ENCODE data around the gene JMJD8.

The JMJD8 gene, protein sequence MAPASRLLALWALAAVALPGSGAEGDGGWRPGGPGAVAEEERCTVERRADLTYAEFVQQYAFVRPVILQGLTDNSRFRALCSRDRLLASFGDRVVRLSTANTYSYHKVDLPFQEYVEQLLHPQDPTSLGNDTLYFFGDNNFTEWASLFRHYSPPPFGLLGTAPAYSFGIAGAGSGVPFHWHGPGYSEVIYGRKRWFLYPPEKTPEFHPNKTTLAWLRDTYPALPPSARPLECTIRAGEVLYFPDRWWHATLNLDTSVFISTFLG
- total RNA-seq, result 30.9 to 56.8 reads per million in 2 donors

DNA sequence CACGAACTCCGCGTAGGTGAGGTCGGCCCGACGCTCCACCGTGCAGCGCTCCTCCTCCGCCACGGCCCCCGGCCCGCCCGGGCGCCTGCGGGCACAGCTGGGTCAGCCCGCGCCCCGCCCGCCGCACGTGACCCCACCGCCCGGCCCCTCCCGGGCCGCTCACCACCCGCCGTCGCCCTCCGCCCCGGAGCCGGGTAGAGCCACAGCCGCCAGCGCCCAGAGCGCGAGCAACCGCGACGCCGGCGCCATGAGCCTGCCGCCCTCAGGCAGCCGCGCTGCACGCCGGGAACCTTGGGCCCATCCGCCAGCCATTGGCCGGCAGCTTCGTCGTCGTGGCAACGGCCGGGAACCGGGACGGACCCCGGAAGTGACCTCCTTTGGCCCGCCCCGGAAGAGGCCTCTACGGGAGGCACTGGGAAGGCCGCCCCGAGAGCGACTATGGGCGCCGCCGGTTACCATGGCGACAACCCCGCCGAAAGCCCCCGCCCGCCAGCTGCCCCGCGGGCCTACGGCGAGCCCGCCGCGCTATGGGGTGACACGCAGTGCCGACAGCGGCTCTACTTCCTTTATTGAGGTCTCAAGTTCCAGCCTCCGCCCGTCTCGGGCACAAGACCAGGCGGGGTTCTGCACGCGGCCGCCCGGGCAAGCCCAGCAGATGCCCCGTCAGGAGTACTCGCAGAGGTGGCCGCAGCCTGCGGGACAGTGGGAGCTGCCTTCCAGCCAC lies at the start of gene JMJD8:
TSS of gene JMJD8 (minus strand) at position 264 of the 724 bp plus-strand sequence. CDS start at position 249, 15 bp downstream.
- peak; percentile 94 for DNase-seq

GRCh38 chr16:733382-734207 lies 49.5 kb upstream of the JMJD8 start:
- peak; percentile 36 for DNase-seq

GRCh38 chr16:732936-733335 lies 48.8 kb upstream of the JMJD8 start:
- no peak for DNase-seq

DNA sequence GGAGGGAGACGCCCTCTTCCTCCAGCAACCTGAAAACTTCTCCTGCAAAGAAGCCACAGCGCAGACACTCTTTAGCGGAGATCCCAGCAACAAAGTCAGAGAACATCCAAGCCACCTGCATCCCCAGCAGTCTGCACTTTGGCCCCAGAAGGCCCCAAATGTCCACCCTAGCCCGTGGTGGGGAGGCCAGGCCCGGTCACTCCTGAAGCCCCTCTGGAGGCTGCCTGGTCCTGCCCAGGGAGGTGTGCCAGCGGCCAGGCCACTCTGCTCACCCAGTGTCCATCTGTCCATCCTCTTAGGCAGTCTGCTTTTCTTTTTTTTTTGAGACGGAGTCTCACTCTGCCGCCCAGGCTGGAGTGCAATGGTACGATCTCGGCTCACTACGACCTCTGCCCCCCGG lies 48.2 kb upstream of the JMJD8 start:
- DNase-seq, result no peak

DNA sequence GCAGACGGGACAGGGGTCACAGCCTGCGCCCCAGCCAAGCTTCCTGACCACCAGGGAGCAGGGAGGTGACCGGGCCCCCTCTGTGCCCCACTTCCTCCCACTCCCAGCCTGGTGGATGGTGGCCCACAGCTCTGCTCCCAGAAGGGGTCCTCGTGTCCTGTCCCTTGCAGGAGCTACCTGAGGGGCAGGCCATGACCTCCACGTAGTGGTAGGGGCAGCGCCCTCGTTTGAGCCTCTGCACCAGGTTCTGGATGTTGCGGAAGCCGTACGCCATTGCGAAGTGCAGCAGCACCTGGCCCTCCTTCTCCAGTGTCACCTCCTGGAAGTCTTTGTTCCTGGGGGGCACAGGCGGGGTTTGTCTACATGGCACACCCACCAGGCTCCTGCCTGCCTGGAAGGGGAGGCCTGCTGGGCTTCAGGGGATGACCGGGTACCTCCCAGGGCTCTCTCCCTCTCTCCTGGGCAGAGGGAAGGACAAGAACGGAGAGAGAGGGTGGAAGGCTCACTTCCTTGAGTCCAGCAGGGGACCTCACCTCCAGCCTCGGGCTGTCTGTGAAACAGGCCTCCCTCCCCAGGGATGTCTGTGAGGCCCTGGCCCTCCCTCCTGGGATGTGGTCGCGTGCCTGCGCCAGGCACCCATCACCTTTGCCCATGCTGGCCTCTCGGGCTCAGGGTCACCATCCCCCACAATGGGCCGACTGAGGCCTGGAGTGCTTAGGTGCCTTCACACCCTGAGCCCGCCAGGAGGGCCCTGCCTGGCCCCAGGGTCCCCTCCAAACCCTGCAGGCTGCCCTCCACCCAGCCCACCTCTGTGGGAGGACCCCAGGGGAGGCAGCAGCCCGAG lies 46.8 kb upstream of the JMJD8 start:
- no peak for DNase-seq

DNA sequence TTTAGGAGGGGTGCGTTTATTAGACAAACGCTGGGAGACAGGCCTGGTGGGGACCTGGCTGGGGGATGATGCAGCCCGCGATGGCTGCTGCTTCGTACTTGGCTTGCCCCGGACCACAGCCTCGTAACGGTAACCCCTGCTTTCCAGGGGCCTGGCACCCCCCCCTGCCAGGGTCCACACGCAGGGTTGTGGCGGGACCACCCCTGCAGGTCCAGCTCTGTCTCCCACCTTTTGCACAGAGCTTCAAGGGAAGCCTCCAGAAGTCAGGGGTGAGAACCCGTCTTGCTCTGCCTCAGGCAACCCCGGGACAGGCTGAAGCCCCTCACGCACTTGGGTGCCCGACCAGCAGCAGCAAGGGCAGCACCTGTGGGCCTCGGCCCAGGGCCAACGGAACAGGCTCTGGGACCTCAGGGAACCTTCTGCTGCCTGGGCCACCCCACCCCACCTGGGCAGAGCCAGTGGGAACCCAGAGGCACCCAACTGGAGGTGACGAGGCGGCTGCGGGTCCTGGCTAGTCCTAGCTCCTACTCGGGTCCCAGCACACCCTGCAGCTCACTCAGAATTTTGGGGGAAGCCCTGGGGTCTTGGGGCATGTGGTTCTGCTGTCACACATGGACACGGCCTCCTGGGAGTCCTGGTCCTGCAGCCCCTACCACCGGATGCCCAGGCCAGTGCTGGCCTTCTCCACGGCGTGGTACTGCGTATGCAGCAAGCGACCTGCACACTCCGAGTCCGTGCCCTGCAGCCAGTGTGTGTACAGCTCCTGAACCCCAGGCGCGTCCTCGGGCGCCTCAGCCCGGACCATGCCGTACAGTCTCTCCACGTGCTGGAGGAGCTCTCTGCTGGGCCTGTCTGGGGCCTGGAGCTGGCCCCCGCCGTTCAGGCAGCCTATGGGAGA lies 45.9 kb upstream of the JMJD8 start:
- DNase-seq, result no peak

DNA sequence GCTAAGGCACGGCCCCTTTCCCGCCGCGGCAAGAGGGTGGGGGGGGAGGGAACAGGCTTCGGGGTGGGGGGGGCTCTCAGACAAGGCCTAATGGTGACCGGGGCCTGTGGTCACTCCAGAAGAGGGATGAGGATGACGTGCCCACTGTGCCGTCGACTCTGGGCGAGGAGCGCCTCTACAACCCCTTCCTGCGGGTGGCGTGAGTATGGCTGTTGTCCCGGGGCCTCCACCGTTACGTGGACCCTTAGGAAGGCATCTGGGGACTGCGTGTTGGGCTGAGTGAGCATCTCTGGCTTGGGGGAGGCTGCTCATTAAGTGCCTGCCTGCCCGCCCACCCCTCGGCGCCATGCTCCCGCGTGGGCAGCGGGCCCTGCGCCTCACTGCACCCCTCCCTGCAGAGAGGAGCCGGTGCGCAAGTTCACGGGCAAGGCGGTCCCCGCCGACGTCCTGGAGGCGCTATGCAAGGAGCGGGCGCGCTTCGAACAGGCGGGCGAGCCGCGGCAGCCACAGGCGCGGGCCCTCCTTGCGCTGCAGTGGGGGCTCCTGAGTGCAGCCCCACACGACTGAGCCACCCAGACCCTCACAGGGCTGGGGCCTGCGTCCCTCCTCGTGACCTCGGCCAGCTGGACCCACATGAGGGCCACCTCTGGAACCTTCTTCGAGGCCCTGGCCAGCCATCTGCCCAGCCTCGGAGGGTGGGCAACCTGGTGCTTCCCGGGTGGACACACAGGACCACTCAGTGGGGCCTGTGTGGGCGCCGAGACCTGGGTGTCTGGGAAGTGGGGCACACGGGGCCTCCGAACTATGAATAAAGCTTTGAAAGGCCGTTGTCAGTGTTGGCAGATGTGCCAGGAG lies 45.0 kb upstream of the JMJD8 start:
- no peak for DNase-seq

DNA sequence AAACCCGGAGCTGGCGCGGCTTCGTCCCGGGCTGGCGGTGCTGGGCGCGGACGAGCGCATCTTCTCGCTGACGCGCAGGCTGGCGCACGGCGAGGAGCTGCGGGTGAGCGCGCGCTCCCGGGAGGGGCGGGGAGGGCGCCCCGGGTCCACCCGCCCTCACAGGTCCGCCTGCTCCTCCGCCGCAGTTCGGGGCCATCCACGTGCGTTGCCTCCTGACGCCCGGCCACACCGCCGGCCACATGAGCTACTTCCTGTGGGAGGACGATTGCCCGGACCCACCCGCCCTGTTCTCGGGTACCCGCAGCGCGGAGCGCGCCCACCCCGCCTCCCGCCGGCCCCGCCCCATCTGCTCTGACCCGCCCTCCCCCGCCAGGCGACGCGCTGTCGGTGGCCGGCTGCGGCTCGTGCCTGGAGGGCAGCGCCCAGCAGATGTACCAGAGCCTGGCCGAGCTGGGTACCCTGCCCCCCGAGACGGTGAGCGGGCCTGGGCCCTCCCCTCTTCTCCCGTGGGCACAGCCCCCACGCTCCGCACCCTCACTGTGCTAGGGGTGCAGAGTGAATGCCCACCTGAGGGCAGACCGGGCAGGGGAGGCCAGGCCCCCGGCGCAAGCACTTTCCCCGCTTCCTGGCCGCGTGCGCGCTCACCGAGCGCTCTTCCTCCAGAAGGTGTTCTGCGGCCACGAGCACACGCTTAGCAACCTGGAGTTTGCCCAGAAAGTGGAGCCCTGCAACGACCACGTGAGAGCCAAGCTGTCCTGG lies 44.2 kb upstream of the JMJD8 start:
- DNase-seq, result peak; percentile 53

DNA sequence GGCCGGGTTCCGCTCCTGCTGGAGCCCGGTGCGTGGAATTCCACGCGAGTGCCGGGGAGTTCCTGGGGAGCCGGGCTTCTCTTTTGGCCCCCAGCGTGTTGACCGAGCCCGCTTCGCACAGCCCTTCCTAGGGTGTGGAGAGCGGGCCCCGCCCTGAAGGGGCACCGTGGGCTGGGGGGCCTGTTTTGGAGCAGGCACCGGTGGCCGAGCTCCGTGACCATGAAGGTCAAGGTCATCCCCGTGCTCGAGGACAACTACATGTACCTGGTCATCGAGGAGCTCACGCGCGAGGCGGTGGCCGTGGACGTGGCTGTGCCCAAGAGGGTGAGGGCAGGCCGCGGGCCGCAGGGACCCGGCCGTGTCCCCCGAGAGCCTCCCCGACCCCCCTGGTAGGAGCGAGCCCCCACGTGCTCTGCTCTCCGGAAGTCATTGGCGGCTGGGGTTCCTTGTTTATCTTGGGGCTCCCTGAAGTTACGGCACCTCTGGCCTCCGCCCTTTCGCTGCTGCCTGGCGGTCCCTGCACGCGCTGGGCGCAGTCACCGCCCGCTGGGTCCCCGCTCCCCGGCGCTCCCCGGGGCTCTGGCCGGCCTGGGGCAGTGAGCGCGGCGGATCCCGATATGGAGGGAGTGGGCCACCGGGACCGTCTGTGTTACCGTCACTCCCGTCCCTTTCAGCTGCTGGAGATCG lies 43.3 kb upstream of the JMJD8 start:
- DNase-seq, result peak; percentile 19

- DNase-seq, result peak; percentile 57
Measured at GRCh38 chr16:726438-727290, 42.5 kb upstream of the JMJD8 start, which contains the start of the genes CCDC78 and HAGHL. CCDC78 (minus strand) TSS chr16:726443; CDS start chr16:726367, 76 bp downstream. HAGHL (plus strand) TSS chr16:727106; CDS start chr16:727510, 404 bp downstream.

GRCh38 chr16:726188-726437 lies 42.0 kb upstream of the JMJD8 start:
- no peak for DNase-seq

- DNase-seq, result no peak
Measured at GRCh38 chr16:725463-726187, 41.5 kb upstream of the JMJD8 start.

- no peak for DNase-seq
Measured at GRCh38 chr16:725041-725376, 40.9 kb upstream of the JMJD8 start.

DNA sequence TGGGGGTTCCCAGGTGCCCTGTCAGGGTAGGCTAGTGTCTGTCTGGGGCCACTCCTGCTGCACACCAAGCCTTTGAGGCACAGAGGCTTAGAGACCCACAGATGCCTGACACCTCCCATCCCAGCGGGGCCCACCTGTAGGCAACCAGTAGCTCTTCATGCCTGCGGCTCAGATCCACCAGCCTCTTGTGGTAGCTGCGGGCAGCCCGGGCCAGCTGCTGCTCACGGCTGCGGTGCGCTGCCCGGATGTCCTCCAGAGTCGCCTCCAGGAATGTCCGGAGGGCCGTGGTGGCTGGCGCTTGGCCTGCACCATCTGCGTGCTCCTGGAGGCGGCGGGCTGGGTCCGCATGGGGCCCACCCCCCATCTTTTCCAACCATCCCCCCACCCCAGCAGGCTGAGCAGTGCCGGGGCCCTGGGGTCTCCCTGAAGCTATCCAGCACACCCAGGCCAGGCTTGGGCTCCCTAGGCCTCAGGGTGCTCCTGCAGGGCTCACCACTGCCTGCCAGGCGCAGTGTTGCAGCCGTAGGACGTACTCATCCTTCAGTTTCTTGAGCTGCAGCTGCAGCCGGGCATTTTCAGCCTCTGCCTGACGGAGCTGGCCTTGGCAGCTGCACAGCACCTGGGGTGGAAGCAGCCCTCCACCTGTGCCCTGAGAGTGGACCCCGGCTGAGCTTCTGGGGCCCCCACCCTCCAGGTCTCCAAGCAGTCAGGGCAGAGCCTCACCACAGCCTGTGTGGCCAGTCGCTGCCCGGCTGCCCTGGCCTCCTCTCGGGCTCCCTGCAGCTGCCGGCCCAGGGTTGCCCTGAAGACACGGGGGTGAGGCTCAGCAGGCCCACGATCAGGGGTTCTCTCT lies 40.3 kb upstream of the JMJD8 start:
- no peak for DNase-seq

DNA sequence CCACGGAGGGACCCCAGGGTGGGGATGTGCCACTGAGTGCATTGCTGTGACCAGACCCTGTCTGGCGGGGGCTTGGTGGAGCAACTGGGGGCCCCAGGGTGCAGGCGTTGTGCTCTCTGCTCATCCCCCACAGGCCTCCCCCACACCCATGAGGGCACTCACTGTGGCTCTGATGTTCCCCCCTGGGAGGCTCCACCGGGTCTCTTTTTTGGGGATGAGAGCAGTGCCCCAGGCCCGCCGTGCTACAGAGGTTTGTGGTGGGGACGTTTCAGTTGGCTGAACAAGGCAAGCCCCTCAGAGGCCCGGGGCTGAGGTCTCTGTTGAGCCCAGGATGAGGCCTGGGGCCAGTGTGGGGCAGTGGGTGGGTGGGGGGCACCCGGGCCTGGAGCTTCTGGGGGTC lies 39.6 kb upstream of the JMJD8 start:
- no peak for DNase-seq

- no peak for DNase-seq
Measured at GRCh38 chr16:722835-723633, 38.9 kb upstream of the JMJD8 start.
